ENCODE data around the gene SPSB2. TPM values are rescaled to one million over a fixed set of nuclear protein-coding genes. Genes with fewer than 3 reads are reported as not detected.
"Not testable (repeated sequence)": the region's sequence is repeated elsewhere in the genome, so short reads cannot be mapped to it uniquely, and the experiment has no call there.

The SPSB2 gene
- total and polyA plus RNA-seq, 2 experiments from 2014 or later = 4.4 to 4.8 TPM

- Histone ChIP-seq H3F3A (ENCODE audit: insufficient read depth) (no peaks in the 10 kb centered on the region), H4K20me1 (ENCODE audit: insufficient read depth) (no peaks in the 10 kb centered on the region), H2AFZ (peak within 1 kb of the TSS; percentile 89), H3K9me2 (ENCODE audit: insufficient read depth) (no peaks in the 10 kb centered on the region), H3K79me2 (ENCODE audit: insufficient read depth) (peaks cover 11% of the 10 kb centered on the region; the same call in 1 of the 2 replicates), H3K27me3 (replicated peaks; ENCODE audit: insufficient read depth) (no peaks in the 10 kb centered on the region), H3K4me1 (ENCODE audit: insufficient read depth) (peaks cover 10% of the 10 kb centered on the region; the same call in 1 of the 2 replicates), H3K4me3 (peak within 1 kb of the TSS; percentile 94), H3K4me2 (ENCODE audit: unreplicated experiment) (peak within 1 kb of the TSS; percentile 86), H3K27ac (no peak within 1 kb of the TSS), H3K36me3 (ENCODE audit: low read depth) (no peaks in the 10 kb centered on the region), H3K9me3 (ENCODE audit: low read depth) (no peaks in the 10 kb centered on the region), H3K9ac (peak within 1 kb of the TSS; percentile 82)
- 1 to 2% methylated on average over 51 to 68 of the region's 68 CpGs for WGBS, 2 experiments (ENCODE audit: low coverage in 1 of 2, low lambda C conversion rate in 2 of 2, missing lambda C conversion rate in 2 of 2)
- in situ Hi-C loops (cut with MboI) = no loop called here
- no peak for TF ChIP-seq EZH2 (IDR thresholded peaks at IDR 0.05; ENCODE audit: insufficient read depth, poor library complexity, severe bottlenecking)
- no peak for TF ChIP-seq EZH2phosphoT487 (IDR thresholded peaks at IDR 0.05; ENCODE audit: insufficient read depth, low read depth)
- peak; percentile 92 for DNase-seq
Measured at GRCh38 chr12:6914246-6914946, 41.3 kb upstream of the SPSB2 start, which contains the start of gene ENO2. Gene ENO2 (plus strand): TSS chr12:6914580. CDS start chr12:6915833, 1,253 bp downstream.

GRCh38 chr12:6912164-6912935, 39.2 kb upstream of the SPSB2 start:
- Histone ChIP-seq H3K4me3 (no peak overlapping the region), H3K79me2 (ENCODE audit: insufficient read depth) (peaks cover 11% of the 10 kb centered on the region; the same call in 1 of the 2 replicates), H3K27me3 (replicated peaks; ENCODE audit: insufficient read depth) (no peaks in the 10 kb centered on the region), H2AFZ (no peak overlapping the region), H3K9me3 (ENCODE audit: low read depth) (no peaks in the 10 kb centered on the region), H3K4me1 (ENCODE audit: insufficient read depth) (peaks cover 10% of the 10 kb centered on the region; the same call in 1 of the 2 replicates), H3K9me2 (ENCODE audit: insufficient read depth) (no peaks in the 10 kb centered on the region), H4K20me1 (ENCODE audit: insufficient read depth) (no peaks in the 10 kb centered on the region), H3K27ac (no peak overlapping the region), H3K9ac (no peak overlapping the region), H3F3A (ENCODE audit: insufficient read depth) (no peaks in the 10 kb centered on the region), H3K36me3 (ENCODE audit: low read depth) (no peaks in the 10 kb centered on the region), H3K4me2 (ENCODE audit: unreplicated experiment) (no peak overlapping the region)
- DNase-seq = no peak
- no peak for TF ChIP-seq EZH2phosphoT487 (IDR thresholded peaks at IDR 0.05; ENCODE audit: insufficient read depth, low read depth)
- no peak for TF ChIP-seq EZH2 (IDR thresholded peaks at IDR 0.05; ENCODE audit: insufficient read depth, poor library complexity, severe bottlenecking)
- in situ Hi-C loops (cut with MboI) = no loop called here
- WGBS, 2 experiments (ENCODE audit: low coverage in 1 of 2, low lambda C conversion rate in 2 of 2, missing lambda C conversion rate in 2 of 2) = 83 to 89% methylated on average over 14 to 15 of the region's 15 CpGs

GRCh38 chr12:6909421-6910145, 36.5 kb upstream of the SPSB2 start:
- in situ Hi-C loops (cut with MboI) = no loop called here
- H3K4me3 ChIP-seq = no peak overlapping the region

GRCh38 chr12:6908141-6908540, 35.0 kb upstream of the SPSB2 start:
- in situ Hi-C loops (cut with MboI); H4K20me1 ChIP-seq (ENCODE audit: insufficient read depth); H3K9me2 ChIP-seq (ENCODE audit: insufficient read depth); H3K4me1 ChIP-seq (ENCODE audit: insufficient read depth); DNase-seq; H3K4me2 ChIP-seq (ENCODE audit: unreplicated experiment); H3K9ac ChIP-seq; H3K27ac ChIP-seq; H3K79me2 ChIP-seq (ENCODE audit: insufficient read depth); H2AFZ ChIP-seq; H3F3A ChIP-seq (ENCODE audit: insufficient read depth); H3K9me3 ChIP-seq (ENCODE audit: low read depth); H3K27me3 ChIP-seq (replicated peaks; ENCODE audit: insufficient read depth); H3K4me3 ChIP-seq; H3K36me3 ChIP-seq (ENCODE audit: low read depth): not testable (repeated sequence)
- 88 to 94% methylated on average over 11 of the region's 11 CpGs for WGBS, 2 experiments (ENCODE audit: low coverage in 1 of 2, low lambda C conversion rate in 2 of 2, missing lambda C conversion rate in 2 of 2)

More at GRCh38 chr12:6909421-6910145, 36.5 kb upstream of the SPSB2 start:
- no peak for TF ChIP-seq EZH2 (IDR thresholded peaks at IDR 0.05; ENCODE audit: insufficient read depth, poor library complexity, severe bottlenecking)
- TF ChIP-seq EZH2phosphoT487 (IDR thresholded peaks at IDR 0.05; ENCODE audit: insufficient read depth, low read depth) = no peak
- H2AFZ ChIP-seq = no peak overlapping the region
- no peaks in the 10 kb centered on the region for H4K20me1 ChIP-seq (ENCODE audit: insufficient read depth)
- H3K9me2 ChIP-seq (ENCODE audit: insufficient read depth) = no peaks in the 10 kb centered on the region
- H3K9ac ChIP-seq = no peak overlapping the region
- H3K4me2 ChIP-seq (ENCODE audit: unreplicated experiment) = no peak overlapping the region
- no peak overlapping the region for H3K27ac ChIP-seq
- DNase-seq = no peak
- H3K79me2 ChIP-seq (ENCODE audit: insufficient read depth) = no peaks in the 10 kb centered on the region
- H3K27me3 ChIP-seq (replicated peaks; ENCODE audit: insufficient read depth) = no peaks in the 10 kb centered on the region
- no peaks in the 10 kb centered on the region for H3K36me3 ChIP-seq (ENCODE audit: low read depth)
- H3K4me1 ChIP-seq (ENCODE audit: insufficient read depth) = peaks cover 7% of the 10 kb centered on the region; the same call in 1 of the 2 replicates
- no peaks in the 10 kb centered on the region for H3K9me3 ChIP-seq (ENCODE audit: low read depth)
- H3F3A ChIP-seq (ENCODE audit: insufficient read depth) = no peaks in the 10 kb centered on the region
- 48 to 62% methylated on average over 4 of the region's 4 CpGs for WGBS, 2 experiments (ENCODE audit: low coverage in 1 of 2, low lambda C conversion rate in 2 of 2, missing lambda C conversion rate in 2 of 2)

Data from GM23248 (cell line).